Transverse colon (tissue), 4 donors: Measurements from ENCODE around the gene ARHGAP18.

Experiments used
- EP300 ChIP-seq: sonication (generic); formaldehyde crosslinking; IDR thresholded peaks from one replicate; pipeline ENCODE4 v1.6.1; 2017; ENCODE audit warnings: antibody characterized with exemption, low read depth
- POLR2A ChIP-seq: fragments of 450-650 bp; IDR thresholded peaks from one replicate; pipeline ENCODE4 v1.6.1; 2016; ENCODE audit warnings: antibody characterized with exemption, mild to moderate bottlenecking, moderate library complexity
- POLR2AphosphoS5 ChIP-seq, 3 donors: sonication (generic); formaldehyde crosslinking; IDR thresholded peaks; one replicate each; pipeline ENCODE4 v1.6.1; 2016; ENCODE audit warnings: antibody characterized with exemption in 3 of 3
- TF ChIP-seq, protein P1 (sequence below), 5 experiments: fragments of 200-600 bp in 3 of 5; fragments of 450-650 bp in 2 of 5; sonication (generic) in 3 of 5; IDR thresholded peaks; 1 replicate in 2 of 5; 2 replicates in 3 of 5; pipeline ENCODE4 v1.5.1; 2016 to 2017; ENCODE audit warnings: antibody characterized with exemption in 5 of 5, inconsistent platforms in 3 of 5, mild to moderate bottlenecking in 2 of 5, moderate library complexity in 1 of 5

DNA sequence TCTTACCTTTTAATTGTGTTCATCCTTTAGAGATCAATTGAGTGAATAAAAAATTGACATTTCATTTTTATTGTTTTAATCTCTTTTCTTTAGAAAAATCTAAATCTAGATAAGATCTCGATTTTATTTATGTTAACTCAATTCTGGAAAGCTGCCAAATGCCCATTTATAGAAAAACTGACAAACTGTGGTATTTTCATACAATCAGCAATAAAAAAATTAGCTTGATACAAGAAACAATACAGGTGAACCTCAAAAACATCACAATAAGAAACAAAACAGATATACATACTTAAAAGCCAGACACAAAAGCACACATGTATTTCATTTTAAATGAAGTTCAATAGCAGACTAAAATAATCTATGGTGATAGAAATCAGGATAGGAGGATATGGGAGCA is 30.0 kb upstream of the ARHGAP18 start:
- TF ChIP-seq EP300 = no peak
- TF ChIP-seq, protein P1, sequence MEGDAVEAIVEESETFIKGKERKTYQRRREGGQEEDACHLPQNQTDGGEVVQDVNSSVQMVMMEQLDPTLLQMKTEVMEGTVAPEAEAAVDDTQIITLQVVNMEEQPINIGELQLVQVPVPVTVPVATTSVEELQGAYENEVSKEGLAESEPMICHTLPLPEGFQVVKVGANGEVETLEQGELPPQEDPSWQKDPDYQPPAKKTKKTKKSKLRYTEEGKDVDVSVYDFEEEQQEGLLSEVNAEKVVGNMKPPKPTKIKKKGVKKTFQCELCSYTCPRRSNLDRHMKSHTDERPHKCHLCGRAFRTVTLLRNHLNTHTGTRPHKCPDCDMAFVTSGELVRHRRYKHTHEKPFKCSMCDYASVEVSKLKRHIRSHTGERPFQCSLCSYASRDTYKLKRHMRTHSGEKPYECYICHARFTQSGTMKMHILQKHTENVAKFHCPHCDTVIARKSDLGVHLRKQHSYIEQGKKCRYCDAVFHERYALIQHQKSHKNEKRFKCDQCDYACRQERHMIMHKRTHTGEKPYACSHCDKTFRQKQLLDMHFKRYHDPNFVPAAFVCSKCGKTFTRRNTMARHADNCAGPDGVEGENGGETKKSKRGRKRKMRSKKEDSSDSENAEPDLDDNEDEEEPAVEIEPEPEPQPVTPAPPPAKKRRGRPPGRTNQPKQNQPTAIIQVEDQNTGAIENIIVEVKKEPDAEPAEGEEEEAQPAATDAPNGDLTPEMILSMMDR (IDR thresholded peaks at IDR 0.05) = no peak
- TF ChIP-seq POLR2A = no peak
- TF ChIP-seq POLR2AphosphoS5 (IDR thresholded peaks at IDR 0.05) = no peak
